Type B pancreatic cell (in vitro differentiated cells): Measurements from ENCODE around the gene PHLDA2. TPM values are rescaled to one million over a fixed set of nuclear protein-coding genes. Genes with fewer than 3 reads are reported as not detected.

ENCODE experiments used
- DNase-seq: peaks from one replicate; pipeline ENCODE4 v3.0.0; 2021; ENCODE audit warnings: mixed read lengths; ENCODE audit not compliant: unreplicated experiment; ENCODE audit errors: extremely low spot score
- H3K27ac Mint-ChIP-seq: 2 replicates; pipeline ENCODE4 v1.8.0; 2021; ENCODE audit warnings: mild to moderate bottlenecking, mixed read lengths
- H3K27me3 Mint-ChIP-seq: 2 replicates; pipeline ENCODE4 v1.8.0; 2021; ENCODE audit warnings: mixed read lengths
- H3K36me3 Mint-ChIP-seq: 2 replicates; pipeline ENCODE4 v1.8.0; 2021; ENCODE audit warnings: mixed read lengths
- H3K4me1 Mint-ChIP-seq: one replicate; pipeline ENCODE4 v1.8.0; 2021; ENCODE audit warnings: mixed read lengths; ENCODE audit not compliant: unreplicated experiment
- H3K4me3 Mint-ChIP-seq: 2 replicates; pipeline ENCODE4 v1.8.0; 2021; ENCODE audit warnings: mild to moderate bottlenecking, mixed read lengths
- H3K9me3 Mint-ChIP-seq: 2 replicates; pipeline ENCODE4 v1.8.0; 2021; ENCODE audit warnings: mixed read lengths
- total RNA-seq: library from RNA; stranded (reverse); gene quantifications from 2 replicates; pipeline ENCODE4 v1.2.1, GENCODE V29; 2021; ENCODE audit warnings: low replicate concordance
- TF ChIP-seq, protein P1 (sequence below): fragments of 200-600 bp; sonication (generic); conservative IDR thresholded peaks from 2 replicates; pipeline ENCODE4 v1.5.0; 2021; ENCODE audit warnings: antibody characterized with exemption, mild to moderate bottlenecking

The PHLDA2 gene
- total RNA-seq, 1 donor from 2014 or later, result 3.7 TPM

DNA sequence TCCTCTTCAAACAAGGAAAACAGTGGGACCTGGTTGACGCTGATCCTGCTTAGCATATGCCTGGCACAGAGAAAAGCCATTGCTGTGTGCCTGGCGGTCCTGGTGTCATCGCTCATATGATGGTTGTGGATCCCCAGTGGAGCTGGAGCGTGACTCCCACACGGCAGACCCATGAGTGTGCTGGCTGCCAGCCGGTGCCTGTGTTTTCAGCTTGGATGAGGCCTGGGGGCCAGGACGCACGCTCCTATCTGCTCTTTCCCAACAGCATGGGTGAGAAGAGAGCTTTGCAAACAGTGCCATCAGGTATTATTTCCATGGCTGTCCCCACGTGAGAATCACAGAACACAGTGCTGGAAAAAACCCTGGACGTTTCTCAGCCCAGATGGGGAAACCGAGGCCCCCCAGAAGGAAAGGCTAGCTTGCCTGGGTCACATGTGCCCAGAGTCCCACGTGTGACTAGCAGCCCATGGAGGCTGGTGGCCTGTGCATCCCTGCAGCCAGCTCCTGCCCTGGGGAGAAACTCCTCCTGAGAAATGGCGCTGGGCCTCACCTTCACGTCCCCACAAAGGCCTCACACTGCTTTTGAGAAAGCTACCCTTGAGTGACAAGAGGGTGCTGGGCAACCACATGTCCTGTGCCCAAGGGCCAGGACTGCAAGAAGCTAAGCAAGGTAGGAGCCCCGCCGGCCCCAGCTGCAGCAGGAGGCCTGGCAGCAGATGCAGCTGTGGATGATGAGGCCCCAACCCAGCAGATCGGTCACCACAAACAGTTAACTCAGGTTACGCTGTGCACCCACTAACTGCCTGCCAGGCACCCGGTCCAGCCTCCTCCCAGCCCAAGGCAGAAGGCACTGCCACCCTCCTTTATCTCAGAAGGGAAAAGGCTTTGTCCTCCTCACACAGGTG is 47.9 kb downstream of the PHLDA2 start:
- Mint-ChIP-seq H3K27me3 (peaks cover 5% of the 10 kb centered on the region), H3K4me1 (peaks cover 18% of the 10 kb centered on the region), H3K4me3 (peak overlapping the region; percentile 45), H3K36me3 (peaks cover 4% of the 10 kb centered on the region), H3K27ac (no peak overlapping the region), H3K9me3 (no peaks in the 10 kb centered on the region)
- TF ChIP-seq, protein P1, sequence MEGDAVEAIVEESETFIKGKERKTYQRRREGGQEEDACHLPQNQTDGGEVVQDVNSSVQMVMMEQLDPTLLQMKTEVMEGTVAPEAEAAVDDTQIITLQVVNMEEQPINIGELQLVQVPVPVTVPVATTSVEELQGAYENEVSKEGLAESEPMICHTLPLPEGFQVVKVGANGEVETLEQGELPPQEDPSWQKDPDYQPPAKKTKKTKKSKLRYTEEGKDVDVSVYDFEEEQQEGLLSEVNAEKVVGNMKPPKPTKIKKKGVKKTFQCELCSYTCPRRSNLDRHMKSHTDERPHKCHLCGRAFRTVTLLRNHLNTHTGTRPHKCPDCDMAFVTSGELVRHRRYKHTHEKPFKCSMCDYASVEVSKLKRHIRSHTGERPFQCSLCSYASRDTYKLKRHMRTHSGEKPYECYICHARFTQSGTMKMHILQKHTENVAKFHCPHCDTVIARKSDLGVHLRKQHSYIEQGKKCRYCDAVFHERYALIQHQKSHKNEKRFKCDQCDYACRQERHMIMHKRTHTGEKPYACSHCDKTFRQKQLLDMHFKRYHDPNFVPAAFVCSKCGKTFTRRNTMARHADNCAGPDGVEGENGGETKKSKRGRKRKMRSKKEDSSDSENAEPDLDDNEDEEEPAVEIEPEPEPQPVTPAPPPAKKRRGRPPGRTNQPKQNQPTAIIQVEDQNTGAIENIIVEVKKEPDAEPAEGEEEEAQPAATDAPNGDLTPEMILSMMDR, result no peak
- DNase-seq, result no peak

DNA sequence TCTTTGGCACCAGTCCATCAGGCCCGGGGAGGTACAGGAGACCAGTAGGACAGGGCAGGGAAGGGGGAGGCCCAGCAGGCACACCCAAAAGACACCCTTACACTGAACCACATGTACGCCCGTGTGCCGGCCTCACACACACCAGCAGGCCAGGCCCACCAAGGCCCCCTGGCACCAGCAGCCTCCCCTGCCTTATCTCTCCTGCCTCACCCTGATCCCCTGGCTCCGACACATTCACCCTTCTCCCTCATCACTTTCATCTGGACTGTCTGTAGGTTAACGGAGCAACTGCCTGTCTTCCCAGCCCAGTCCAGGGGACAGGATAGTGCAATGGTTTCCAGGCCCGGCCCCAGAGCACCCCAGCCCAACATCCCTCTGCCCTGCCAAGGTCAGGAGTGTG is 48.6 kb downstream of the PHLDA2 start:
- peaks cover 8% of the 10 kb centered on the region for H3K36me3 Mint-ChIP-seq
- TF ChIP-seq, protein P1, result no peak

DNA sequence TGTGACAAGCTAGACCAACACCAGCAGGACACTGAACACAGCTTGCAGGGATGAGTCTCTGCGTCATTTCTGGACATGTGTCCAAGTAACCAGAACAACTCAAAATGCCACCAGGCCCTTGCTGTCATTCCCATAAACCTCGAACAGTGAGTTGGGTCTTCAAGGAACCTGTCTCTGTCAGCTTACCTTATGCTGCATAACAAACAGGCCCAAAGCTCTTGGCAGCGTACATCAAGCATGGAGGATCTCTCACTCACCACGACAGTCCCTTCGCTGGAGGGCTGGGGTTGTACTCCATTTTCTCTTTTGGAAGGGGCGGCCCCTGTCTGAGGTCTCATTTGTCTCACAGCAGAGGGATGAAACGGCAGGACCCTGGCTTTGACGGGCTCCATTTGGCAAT is 50.4 kb downstream of the PHLDA2 start:
- H3K36me3 Mint-ChIP-seq, result peaks cover 9% of the 10 kb centered on the region
- H3K4me3 Mint-ChIP-seq, result no peak overlapping the region
- H3K4me1 Mint-ChIP-seq, result peaks cover 18% of the 10 kb centered on the region
- DNase-seq, result no peak
- H3K27ac Mint-ChIP-seq, result no peak overlapping the region
- H3K27me3 Mint-ChIP-seq, result peaks cover 5% of the 10 kb centered on the region
- TF ChIP-seq, protein P1, result no peak
- no peaks in the 10 kb centered on the region for H3K9me3 Mint-ChIP-seq

More for the DNA sequence above, 48.6 kb downstream of the PHLDA2 start:
- H3K27me3 Mint-ChIP-seq, result peaks cover 5% of the 10 kb centered on the region
- no peak overlapping the region for H3K4me3 Mint-ChIP-seq
- no peaks in the 10 kb centered on the region for H3K9me3 Mint-ChIP-seq
- no peak for DNase-seq
- H3K4me1 Mint-ChIP-seq, result peaks cover 18% of the 10 kb centered on the region
- no peak overlapping the region for H3K27ac Mint-ChIP-seq

Other genes with a start within 250 kb of the PHLDA2 start
- gene KCNQ1OT1, start 229.4 kb downstream of the PHLDA2 start, total RNA-seq, result 3.3 and 7.0 TPM in 2 replicates
- 108 and 140 TPM in 2 replicates for gene CDKN1C, start 43.6 kb downstream of the PHLDA2 start, total RNA-seq
- 137 and 172 TPM in 2 replicates for gene NAP1L4, start 62.9 kb upstream of the PHLDA2 start, total RNA-seq
- 38.9 and 47.8 TPM in 2 replicates for gene CARS1, start 128.0 kb upstream of the PHLDA2 start, total RNA-seq
- gene OSBPL5, start 235.9 kb upstream of the PHLDA2 start, total RNA-seq, result 29.8 and 33.1 TPM in 2 replicates